Measurements from ENCODE around the gene AKNA.

The AKNA gene

GRCh38 chr9:114284316-114285060 is 103.3 kb downstream of the AKNA start:
- no peak for DNase-seq (ENCODE audit: low spot score)
- TF ChIP-seq CTCF (IDR thresholded peaks at IDR 0.05; ENCODE audit: borderline replicate concordance, control extremely low read depth, extremely low read depth, insufficient read depth, missing control alignments) = no peak
- in situ Hi-C loops (cut with MboI; ENCODE audit: low sequenced_read_pairs, unreplicated experiment) = loop anchor here (10.0 kb wide), 2 partner anchors 130 to 190 kb away; partner anchors contain the start of genes COL27A1 and KIF12

Measured in GM13976 (cell line).